Skeletal muscle cell (primary cell): ENCODE data around the gene ZNF385A.

Source experiments
- DNase-seq: peaks from one replicate; pipeline ENCODE4 v3.0.0-alpha.2; 2010; ENCODE audit warnings: low read depth
- H3K4me3 ChIP-seq: 2 replicates; pipeline ENCODE4 v1.5.1; 2011; ENCODE audit warnings: low read depth, mild to moderate bottlenecking, control low read depth, low read length, moderate library complexity

The ZNF385A gene

GRCh38 chr12:54384591-54385041, at the start of gene ZNF385A:
ZNF385A (minus strand) TSS chr12:54384733; CDS start chr12:54384514, 219 bp downstream.
- DNase-seq = no peak
- H3K4me3 ChIP-seq = no peak within 1 kb of the TSS

DNA sequence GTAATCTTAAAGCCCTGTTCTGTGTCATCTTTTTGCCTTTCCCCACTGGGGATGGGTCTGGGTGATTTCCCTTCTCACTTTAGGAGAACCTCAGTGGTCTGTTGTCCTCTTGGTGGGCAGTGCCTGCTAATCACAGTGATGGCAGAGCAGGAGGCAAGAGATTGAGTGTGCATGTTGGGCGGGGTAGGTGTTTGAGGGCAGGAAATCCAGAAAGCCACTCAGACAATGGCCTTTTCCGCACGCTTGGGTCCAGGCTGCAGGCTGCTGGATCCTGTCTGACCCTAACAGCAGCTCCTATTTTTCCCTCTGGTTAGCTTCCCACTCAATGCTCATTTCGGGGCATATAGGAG, 48.3 kb upstream of the ZNF385A start:
- DNase-seq = no peak

DNA sequence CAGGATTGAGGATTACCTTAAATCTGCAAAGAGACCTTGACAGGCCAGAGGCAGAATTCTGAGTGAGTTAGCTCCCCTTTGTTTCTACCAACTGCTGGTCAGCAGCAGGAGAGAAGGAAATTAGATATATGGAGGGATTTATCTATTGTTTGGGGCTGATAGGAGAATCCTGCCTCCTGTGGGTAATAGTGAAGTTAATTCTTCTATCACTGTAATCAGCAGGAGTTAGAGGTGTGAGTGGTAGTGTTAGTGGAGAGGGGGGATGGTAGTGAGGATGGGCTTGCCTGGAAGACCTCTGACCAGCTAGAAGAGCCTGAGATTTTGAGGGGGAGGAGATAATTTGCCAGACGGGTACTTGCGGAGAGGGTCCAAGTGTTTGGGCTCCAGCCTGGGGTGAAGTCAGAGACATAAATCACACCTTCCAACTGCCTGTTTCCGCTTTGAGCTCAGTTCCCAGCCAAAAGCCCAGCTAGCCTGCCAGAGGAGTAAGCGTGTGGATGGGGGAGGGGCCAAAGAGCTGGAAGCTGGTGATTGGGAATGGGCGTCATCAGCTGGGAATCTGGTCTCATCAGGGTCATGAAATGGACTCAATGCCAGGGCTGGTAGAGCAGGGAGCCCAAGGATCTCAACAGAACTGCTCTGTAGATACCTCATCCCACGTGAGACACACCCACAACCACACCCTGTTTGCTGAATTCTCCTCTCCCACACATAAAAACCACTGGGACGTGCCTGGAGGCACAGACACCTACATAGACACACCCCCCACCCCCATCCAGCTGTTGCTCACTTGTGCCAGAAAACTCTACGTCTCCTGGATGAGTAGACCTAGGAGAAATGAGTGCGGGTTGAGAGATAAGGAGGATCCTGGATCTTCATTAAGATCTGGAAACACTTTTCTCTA, 47.6 kb upstream of the ZNF385A start:
- DNase-seq = peak; percentile 89
- no peak overlapping the region for H3K4me3 ChIP-seq

More for the DNA sequence above, 48.3 kb upstream of the ZNF385A start:
- H3K4me3 ChIP-seq = no peak overlapping the region

- DNase-seq = no peak
- H3K4me3 ChIP-seq = no peak overlapping the region
These were observed 46.0 kb upstream of the ZNF385A start for GRCh38 chr12:54430471-54431069.

DNA sequence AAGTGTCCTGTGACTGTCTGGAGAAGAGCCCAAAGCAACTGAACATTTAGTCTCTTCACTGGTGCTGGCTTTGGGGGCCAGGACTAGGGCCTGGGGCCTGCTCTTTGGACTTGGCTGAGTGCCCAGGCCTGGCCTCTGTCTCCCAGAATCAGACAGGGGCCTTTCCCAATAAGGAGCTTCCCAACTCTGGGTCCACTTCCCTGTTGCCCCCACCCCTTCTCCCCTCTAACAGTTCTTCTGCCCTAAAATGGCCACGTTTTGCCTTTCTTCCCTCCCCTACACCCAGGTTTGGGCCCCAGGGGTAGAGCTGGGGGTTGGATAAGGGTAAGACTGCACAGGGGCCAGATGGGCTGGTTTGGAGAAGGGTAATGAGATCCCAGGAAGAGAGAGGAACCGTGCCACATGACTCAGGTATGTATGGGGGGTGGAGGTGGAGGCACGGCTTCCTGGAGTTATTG, 44.5 kb upstream of the ZNF385A start:
- DNase-seq = no peak
- H3K4me3 ChIP-seq = no peak overlapping the region

- H3K4me3 ChIP-seq = no peak overlapping the region
- DNase-seq = peak; percentile 95
These were observed 43.8 kb upstream of the ZNF385A start for GRCh38 chr12:54428050-54429013.

DNA sequence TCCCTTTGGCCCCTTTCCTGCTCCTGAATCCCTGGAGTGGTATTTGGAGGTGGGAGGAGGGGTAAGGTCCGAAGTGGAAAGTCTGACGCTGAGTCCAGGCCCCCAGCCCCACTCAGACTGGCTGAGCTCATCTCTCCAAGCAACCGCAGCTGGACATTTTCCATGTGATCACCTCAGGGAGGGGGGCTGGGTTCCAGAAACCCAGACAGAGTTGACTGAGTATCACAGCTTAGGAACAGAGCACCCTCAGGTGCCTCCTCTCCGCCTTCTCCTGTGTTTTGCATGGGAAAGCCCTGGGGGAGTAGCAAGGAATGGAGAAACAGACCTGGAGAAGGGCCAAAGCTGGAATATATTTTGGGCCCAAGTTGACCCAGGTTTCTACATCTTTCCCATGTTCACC, 42.6 kb upstream of the ZNF385A start:
- no peak overlapping the region for H3K4me3 ChIP-seq
- no peak for DNase-seq

- H3K4me3 ChIP-seq = no peak overlapping the region
- no peak for DNase-seq
These were observed 42.2 kb upstream of the ZNF385A start for GRCh38 chr12:54426690-54427089.

DNA sequence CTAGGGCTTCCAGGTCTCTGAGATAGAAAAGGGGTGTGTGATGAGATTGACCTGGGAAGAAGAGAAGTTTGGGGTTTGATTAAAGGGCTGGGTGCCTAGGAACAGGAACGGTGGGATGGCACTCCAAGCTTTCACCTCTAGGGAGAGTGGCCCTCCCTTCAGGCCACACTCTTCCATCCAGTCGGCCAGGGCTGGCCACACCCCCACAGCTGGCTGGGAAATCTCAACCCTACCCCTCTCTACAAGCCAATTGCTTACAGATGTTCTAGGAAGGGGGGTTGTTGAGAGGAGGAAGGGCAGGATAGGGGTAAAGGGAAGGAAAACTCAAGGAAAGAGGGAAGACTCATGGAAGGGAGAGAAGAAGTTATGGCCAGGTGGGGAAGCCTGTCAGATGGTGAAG, 41.2 kb upstream of the ZNF385A start:
- no peak for DNase-seq

GRCh38 chr12:54424224-54424623, 39.7 kb upstream of the ZNF385A start:
- no peak overlapping the region for H3K4me3 ChIP-seq
- no peak for DNase-seq

More for the DNA sequence above, 41.2 kb upstream of the ZNF385A start:
- H3K4me3 ChIP-seq = no peak overlapping the region

DNA sequence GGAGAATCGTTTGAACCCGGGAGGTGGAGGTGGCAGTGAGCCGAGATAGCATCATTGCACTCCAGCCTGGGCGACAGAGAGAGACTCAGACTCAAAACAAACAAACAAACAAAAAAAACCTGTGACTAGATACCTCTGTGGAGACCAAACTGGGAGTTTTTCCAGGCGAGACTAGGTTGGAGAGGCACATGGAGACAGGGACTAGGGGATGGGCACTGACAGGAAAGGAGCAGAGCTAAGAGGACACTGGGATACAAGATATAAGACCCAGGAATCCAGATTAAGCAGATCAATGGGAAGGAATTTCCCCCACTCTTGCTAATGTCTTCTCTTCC, 39.2 kb upstream of the ZNF385A start:
- no peak overlapping the region for H3K4me3 ChIP-seq
- no peak for DNase-seq

DNA sequence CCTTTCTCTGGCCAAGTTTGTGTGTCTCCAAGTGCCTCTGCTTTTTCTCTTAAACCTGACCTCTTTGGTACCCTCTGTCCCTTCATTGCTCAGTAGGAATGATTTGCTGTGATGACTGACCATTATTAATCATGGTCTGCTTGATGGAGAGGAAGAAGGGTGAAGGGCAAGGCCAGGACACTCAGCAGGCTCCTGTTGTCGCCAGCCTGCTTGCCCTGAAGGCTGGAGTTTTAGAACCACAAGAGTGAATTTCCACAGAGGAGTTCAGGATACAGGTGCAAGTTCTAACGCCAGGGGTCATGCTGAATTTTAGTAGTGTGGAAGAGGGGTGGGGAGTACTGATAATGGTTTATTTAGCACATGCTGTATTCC, 37.3 kb upstream of the ZNF385A start:
- no peak for DNase-seq
- H3K4me3 ChIP-seq = no peak overlapping the region

DNA sequence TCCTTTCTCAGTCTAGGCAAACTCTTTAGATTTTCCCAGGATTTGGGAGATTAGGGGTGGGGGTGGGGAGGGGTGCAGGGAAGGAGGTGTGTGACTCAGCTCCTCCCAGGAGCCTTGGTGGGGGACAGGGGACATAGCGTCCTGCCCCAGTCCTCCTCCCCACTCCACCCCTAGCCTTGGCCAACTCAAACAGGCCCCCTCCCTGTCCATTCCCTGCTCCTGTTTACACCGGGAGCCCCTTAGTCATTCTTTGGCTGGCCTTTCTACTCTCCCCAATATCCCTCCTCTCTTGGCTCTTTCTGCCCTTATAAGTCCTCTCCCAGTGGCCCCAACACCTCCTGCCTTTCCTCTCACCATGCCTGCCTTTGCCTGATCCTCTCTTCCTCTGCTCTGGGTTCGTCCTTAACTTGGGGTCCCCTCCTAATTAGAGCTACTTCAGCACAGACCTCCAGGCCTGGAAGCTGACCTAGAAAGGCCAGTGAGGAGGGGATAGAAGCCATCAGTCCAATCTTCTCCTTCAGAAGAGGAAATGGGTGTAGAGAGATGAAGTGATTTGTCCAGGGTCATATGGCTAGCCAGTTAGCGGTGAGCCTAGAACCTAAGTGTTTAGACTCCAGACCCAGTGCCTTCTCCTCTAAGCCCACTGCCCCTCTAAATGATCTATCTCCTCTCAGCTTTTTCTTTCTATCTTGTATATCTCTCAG, 36.8 kb upstream of the ZNF385A start:
- peak; percentile 60 for DNase-seq
- no peak overlapping the region for H3K4me3 ChIP-seq

DNA sequence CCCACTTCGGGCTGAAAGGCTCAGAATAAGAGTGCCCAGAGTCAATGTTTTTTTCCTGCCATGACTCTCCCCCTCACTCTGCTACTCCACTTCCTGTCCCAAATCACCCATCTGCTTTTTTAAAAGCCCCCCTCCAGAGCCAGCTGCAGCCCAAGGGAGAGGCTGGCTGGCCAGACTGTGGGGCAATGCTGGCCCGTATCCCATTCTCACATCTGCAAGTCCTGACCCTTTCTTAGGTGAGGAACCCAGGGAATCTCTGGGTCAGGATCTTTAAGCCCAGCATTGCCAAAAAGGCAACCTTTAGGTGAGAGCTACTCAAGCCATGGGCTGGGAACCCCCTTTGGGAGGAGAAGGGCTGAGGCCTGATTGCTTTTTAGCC, 36.2 kb upstream of the ZNF385A start:
- DNase-seq = no peak
- H3K4me3 ChIP-seq = no peak overlapping the region

- no peak for DNase-seq
- H3K4me3 ChIP-seq = peak within 1 kb of the TSS; percentile 95
These were observed 34.8 kb upstream of the ZNF385A start, which contains the start of gene ITGA5 for GRCh38 chr12:54419088-54419887. ITGA5 (minus strand) TSS chr12:54419266; CDS start chr12:54419198, 68 bp downstream.

- no peak for DNase-seq
- H3K4me3 ChIP-seq = peak overlapping the region; percentile 95
These were observed 34.0 kb upstream of the ZNF385A start for GRCh38 chr12:54418441-54419087.

- DNase-seq = no peak
- H3K4me3 ChIP-seq = peak overlapping the region; percentile 95
These were observed 33.3 kb upstream of the ZNF385A start for GRCh38 chr12:54417712-54418440.
